Measurements from ENCODE around the gene NRXN3.

- TF ChIP-seq CTCF (IDR thresholded peaks at IDR 0.05; ENCODE audit: low read length) (no peak), EZH2 (IDR thresholded peaks at IDR 0.05; ENCODE audit: borderline replicate concordance, low read length) (no peak)
These were observed 1006.9 kb downstream of the NRXN3 start for GRCh38 chr14:79177106-79177505.

Measured in OCI-LY1 (cell line).